SKM-1 (cell line): ENCODE data around the gene SEC14L1.

Experiments used
- DNase-seq: peaks from one replicate; lab custom pipeline; 2025; ENCODE audit not compliant: unreplicated experiment; lab: John Stamatoyannopoulos, UW

The SEC14L1 gene

DNA sequence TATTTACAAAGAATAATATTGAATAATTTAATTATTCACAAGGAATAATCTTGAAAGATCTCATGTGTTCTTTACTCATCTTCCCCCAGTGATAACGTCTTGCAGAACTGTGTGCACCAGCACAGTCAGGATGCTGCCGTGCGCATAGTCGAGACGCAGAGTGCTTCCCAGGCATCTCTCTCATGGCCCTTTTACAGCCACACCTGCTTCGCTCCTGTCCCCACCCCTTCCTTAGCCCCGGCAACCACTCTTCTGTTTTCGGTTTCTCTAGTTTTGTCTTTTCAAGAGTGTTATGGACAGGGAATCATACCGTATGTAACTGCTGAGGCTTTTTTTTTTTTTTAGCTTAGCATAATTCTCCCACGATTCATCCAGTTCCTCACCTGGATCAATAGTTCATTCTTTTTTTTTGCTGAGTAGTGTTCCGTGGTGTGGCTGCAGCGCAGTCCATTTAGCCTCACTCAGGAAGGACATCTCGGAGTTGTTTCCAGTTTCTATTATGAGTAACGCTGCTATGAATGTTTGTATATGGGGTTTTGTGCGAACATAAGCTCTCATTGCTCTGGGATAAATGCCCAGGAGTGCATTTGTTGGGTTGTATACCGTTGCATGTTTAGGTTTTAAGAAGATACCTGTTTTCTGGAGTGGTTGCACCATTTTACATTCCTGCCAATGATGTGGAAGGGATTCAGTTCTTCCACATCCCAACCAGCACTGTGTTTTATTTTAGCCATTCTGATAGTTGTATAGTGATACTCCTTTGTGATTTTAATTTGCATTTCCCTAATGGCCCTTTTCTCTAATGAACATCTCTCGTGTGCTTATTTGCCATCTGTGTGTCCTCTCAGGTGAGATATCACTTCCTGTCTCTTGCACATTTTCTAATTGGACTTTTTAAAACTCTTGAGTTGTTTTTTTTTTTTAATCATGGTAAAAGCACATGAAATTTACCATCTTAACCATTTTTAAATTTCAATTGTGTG, 47.6 kb downstream of the SEC14L1 start:
- no peak for DNase-seq

DNA sequence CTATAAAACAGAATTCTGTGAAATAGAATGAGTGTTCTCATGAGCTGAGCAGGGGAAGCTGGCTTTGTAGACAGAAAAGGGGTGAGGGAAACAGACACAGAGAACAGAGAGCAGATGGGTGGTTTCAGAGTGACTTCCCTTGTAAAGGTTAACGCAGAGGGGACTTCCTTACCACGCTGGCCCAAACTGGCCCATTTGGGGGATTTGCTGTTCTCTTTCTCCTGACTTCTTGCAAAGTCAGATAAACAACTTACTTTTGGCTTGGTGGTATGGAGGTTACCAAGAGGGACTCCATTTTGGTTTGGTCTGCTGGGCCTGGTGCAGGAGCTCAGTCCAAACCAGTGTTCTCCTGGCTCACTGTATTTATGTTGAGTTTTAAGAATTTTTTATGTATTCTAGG, 48.4 kb downstream of the SEC14L1 start:
- no peak for DNase-seq

DNA sequence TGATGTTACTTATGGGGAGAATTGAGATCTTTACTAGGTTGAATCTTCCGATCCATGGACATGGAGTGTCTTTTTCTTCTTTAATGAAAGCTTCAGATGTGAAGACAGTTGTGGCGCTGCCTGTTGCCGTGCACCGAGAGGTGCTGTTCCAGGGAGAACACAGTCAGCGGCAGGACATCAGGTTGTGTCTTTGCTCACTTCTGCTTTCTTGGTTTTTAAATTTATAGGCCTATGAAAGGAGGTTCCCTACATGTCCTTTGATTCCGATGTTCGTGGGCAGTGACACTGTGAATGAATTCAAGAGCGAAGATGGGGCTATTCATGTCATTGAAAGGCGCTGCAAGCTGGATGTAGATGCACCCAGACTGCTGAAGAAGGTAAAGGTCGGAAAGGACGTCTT, 49.8 kb downstream of the SEC14L1 start:
- DNase-seq: no peak

DNA sequence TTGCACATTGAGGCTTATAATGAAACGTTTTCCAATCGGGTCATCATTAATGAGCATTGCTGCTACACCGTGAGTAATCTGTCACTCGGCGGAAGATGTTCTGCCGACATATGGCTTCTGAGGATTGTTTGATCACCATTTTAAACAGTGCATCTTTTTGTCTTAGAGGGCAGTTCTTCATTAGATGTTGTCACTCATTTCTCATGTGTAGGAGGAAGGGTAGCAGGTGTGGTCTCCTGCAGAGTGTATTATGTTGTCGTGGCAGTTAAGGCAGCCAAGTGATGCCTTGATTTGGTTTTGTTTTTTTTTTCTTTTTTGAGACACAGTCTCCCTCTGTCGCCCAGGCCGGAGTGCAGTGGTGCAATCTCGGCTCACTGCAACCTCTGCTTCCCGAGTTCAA, 50.5 kb downstream of the SEC14L1 start:
- no peak for DNase-seq

DNA sequence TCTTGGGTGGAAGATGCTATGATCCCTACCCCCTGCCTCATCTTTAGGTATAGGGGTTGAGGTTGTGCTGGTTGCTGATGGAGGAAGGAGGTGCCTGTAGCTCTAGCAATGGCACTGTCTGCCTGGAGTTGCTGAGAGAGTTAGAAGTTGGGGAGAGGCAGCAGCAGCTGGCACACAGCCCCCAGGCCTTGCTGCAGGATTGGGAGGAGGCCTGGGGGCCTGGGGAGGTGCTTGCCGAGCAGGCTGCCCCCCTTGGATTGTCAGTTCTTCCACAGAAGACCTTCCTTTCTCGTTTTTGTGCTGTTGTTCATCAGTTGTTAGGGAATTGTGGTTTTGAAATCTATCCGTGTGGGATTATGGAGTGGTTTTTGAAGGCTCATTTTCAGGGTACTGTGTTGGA, 52.9 kb downstream of the SEC14L1 start:
- DNase-seq: no peak

DNA sequence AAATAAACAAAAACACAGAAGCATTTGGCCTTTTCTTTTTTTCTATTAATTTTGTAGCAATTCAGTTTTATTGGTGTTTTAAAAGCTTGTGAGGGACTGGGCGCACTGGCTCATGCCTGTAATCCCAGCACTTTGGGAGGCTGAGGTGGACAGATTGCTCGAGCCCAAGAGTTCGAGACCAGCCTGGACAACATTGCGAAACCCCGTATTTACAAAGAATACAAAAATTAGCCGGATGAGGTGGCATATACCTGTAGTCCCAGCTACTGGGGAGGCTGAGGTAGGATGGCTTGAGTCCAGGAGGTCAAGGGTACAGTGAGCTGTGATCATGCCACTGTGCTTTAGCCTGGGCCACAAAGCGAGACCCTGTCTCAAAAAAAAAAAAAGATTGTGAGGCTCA, 53.4 kb downstream of the SEC14L1 start:
- DNase-seq: no peak

DNA sequence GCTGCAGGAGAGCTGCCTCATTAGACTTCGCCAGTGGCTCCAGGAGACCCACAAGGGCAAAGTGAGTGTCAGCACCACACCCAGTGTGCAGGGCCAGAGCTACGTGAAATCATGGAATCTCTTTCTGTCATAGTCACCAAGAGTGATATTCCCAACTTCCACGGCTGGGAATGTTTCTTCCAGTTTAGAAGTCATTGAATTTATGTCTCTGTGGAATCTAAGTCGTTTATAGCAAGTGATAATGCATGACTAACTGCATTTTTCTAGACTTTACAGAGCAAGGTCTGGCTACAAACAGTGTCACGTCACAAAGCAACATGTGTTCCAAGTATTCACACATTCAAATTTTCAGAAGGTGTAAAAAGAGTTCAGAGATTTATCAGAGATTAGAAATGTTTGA, 55.5 kb downstream of the SEC14L1 start:
- no peak for DNase-seq

DNA sequence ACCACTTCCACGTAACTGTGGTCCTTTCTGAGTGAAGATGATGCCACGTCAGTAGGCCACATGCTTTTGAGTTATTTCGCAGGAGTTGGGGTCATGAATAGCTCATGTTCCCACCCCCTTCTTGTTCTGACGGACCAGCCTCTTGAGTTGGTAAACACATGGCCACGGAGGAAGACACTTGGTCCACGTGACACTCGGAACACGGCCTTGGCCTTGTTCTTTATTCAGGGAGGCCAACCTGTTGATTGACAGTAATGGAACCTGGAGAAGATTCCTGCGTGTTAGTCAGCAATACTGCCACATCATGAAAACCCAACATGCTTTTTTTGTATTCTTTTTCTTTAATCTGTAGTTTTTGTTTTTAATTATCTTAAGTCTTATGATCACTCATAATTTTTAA, 56.3 kb downstream of the SEC14L1 start:
- no peak for DNase-seq

DNA sequence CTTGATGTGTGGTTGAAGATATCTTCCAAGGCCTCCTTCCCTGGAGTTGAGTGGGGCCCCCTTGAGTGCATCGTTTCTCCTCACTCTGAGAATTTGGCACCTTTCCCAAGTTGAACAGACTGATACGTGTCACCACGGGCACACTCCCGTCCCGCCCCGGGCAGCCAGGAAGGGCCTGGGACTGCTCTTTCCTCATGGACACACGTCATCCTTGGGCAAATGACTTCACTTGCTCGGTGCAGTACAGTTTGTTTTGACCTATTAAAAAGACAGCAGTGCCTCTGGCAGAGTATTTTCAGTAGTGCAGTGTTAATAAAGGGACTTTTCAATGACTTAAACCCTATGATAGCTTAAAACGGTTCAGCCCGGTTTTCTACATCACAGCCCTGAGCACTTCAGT, 59.9 kb downstream of the SEC14L1 start:
- DNase-seq: no peak

DNA sequence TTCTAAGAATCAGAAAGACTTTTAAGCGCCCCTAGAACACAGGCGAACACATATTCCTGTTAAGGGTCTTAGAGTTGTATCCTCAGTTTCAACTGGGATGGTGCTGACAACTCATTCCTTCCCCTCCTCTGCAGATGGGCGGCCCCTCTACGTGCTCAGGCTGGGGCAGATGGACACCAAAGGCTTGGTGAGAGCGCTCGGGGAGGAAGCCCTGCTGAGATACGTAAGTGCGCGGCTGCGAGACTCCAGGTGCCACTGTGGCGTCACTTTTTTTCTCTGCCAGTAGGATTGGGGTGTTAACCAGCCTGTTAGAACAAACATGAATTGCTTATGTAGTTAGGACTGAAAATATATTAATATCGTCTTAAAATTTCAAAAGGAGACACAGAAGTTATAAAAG, 62.7 kb downstream of the SEC14L1 start:
- DNase-seq: no peak

DNA sequence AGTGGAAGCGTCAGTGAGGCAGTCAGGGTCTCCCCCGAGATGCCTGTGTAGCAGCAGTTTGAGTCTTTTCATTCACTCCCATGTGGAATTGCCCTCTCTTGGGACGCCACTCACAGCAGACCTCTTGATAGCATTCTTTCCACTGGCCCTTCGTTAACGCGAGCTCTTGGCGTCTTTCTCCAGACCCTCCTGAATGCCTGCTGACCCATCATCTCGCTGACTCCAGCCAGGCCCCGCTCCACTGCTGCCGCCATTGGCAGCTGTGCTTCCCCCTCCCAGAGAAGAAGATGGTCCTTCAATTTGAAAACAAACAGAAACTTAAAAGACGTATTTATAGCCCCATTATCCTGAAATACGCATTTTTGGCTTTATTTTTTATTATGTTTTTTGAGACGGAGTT, 63.1 kb downstream of the SEC14L1 start:
- no peak for DNase-seq

DNA sequence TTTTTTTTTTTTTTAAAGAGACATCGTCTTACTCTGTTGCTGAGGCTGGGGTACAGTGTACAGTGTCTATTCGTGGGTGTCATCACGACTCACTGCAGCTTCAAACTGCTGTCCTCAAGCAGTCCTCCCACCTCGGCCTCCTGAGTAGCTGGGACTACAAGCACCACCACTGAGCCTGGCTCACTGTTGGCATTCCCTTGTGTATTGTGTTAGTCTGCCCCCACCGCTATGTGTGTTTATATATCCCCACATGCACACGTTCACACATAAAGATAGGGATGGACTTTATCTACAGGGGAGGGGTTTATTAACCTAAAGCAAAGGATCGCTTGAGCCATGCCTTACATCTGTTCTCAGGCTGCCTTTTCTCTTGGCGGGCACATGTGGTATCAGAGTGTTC, 63.8 kb downstream of the SEC14L1 start:
- DNase-seq: no peak

DNA sequence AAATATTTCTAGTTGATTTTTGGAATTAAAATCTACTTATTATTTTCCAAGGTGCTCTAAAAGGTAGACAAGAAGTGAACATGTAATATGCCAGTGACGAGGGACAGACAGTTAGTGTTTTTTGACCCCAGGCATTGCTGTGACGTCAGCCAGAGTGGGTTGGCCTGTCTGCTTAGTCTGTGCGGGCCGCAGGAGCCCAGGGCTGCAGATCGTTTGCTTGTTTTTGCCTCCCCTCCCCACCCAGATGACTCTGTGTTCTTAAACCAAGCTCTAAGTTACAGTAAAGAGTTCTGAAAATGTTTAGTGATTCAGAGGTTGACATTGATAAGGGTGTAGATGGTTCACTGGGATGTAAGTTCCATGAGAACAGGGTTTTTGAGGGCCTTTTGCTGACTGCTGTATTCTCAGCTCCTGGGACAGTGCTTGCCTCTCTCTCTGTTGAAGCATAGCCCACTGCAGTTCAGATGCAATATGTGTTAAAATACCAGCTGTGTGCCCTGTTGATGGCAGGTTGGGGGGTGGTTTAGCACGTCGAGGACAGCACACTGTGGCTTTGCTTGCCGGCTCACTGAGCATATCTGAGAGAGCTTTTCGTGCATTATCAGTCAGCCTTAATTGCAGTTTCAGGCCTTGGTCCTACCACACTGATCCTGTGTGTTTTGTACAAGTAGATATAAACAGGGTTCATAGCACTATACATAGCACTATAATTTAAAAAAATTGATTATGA, 64.8 kb downstream of the SEC14L1 start:
- no peak for DNase-seq

DNA sequence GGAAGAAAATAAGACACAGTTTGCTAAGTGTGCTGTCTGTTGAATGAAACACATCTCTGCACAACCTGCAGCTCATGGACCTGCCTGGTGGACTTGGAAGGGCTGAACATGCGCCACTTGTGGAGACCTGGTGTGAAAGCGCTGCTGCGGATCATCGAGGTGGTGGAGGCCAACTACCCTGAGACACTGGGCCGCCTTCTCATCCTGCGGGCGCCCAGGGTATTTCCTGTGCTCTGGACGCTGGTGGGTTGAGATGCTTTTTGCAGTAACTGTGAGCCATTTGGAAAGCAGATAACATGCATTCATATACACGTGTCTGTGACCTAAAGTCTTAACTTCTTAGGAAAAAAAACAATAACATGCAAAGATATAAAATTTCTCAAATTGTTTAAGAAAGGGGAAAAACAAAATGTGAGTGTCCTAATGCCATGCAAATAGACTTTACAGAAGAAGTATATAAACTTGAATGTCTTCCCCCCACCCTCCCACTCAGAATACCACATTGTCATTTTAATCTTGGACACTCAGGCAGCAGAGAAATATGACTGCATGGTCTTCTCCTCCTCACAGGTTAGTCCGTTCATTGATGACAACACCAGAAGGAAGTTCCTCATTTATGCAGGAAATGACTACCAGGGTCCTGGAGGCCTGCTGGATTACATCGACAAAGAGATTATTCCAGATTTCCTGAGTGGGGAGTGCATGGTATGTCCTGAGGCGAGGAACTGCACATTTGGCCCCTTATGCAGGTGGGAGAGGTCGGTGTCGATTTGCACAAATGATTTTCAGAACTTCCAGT, 65.6 kb downstream of the SEC14L1 start:
- peak; percentile 30 for DNase-seq

DNA sequence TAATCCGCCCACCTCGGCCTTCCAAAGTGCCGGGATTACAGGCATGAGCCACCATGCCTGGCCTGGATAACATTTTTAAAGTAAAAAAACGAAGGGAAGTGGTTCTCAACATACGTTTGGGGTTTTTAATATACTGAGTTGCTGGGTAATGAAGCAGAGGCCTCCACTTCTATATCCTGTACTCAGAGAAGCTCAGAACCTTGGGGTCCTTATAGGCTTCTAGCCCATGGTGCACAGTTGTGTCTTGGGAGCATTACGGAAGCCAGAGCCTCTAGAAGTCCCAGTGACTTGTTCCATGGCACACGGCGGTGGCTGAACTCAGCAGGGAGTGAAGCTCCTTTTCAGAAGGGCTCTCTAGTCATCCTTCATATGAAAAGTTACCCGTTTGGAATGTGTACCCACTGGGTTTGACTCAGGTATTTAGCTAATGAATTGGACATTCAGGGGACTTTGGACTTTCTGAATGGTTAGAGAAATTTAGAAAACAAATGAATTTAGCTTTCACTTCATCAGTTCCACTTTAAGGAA, 67.0 kb downstream of the SEC14L1 start:
- no peak for DNase-seq

DNA sequence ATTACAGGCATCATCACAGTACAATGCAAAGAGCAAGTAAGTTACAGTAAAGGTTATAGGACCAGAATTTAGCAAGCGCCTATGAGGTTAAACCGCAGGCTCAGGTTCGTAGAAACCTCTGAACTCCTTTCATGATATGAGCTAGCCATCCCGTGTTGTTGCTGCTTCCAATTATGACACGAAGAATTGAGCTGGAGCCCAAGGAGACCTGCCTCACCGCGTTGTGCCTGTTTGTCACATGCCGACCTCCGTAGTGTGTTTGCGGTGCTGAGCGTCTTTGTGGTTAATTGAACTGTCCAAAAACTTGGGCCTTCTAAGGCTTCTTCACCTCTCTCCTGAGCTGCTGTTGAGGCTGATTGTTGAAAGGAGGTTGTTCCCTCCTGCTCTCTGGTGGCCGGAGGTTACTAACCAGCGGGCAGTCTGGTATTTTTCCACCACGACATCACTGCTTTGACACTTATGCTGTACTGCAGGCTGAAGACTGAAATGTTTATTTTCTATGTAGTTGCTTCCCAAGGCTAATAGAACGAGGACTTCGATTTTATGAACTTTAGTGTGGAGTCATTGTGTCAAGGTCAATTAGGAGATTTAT, 67.5 kb downstream of the SEC14L1 start:
- peak; percentile 23 for DNase-seq

DNA sequence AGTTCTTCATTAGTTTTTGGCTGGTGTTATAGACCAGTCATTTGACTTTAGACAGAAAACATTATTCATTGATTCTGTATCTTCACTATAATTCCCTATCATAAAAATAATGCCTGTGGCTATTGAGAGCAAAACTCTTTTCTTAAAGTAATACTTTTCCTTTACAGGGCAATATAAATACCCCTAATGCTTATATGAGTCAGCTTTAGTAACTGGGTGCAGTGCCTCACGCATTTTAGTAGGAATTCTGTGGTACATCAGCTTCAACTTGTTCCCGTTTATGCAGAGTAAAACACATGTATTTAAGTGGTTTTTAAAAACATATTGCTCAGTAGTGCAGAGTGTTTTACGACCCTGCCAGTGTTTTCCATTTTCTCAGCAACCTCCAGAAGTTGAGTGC, 68.1 kb downstream of the SEC14L1 start:
- no peak for DNase-seq

DNA sequence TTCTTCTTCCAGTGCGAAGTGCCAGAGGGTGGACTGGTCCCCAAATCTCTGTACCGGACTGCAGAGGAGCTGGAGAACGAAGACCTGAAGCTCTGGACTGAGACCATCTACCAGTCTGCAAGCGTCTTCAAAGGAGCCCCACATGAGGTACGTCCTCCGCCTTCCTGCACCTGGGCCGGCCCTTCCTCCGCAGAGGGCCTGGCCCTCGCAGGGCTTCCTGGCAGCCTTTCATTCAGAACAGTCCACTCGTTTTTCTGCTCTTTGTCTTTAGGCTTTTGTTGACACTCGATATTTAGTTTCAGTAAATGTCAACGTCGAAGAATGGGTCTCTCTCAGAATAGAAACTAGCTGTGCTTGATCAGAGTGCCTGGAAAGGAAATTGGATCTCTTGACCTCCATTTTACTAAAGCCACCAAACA, 68.6 kb downstream of the SEC14L1 start:
- no peak for DNase-seq

DNA sequence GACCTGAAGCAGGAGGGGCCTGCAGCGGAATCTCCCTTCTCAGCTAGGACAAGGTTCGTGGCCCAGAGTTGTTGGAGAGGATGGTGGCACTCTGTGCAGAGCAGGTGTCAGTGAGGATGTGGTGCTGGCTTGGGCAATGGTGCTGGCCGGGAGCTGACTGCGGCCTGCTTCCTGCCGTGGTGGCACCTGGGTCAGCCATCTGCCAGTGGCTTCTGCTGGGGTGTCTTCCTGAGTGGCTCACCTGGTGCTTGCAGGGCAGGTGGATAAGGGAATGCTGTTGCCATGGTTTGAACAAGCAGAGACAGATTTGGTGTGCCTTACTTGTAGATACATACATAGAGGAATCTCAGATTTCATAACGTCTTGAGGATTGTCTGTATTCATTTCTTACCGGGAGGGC, 69.6 kb downstream of the SEC14L1 start:
- no peak for DNase-seq

DNA sequence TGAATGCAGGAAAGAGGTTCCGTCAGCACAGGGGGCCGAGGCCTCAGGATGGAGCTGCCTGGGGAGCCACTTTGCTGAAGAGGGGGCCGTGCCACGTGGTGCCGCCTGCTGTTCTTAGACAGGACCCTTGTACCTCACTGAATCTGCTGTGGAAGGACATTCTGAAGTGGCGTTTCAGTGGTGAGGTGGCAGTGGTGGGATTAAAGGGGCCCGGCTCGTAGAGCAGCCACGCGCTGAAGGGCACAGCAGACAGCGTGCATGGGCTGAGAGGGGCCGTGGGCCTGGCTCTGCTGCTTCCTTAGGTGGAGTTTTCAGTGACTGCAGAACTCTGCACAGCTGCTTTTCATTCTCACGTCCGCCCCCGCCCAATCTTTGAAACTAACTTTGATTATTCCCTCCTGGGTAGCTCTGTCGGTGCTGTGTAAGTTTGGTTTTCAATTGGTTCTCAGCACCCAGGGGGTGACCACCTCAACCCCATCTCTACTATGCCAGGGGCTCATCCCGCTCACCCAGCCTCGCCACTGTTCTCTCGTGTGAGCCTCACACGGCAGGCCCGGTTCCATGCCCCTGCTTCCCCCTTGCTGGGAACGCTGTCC, 70.3 kb downstream of the SEC14L1 start:
- DNase-seq: no peak
